WERI-Rb-1 (cell line): ENCODE measurements around the gene C22orf23.

ENCODE experiments used
- DNase-seq: peaks from one replicate; pipeline ENCODE4 v3.0.0-alpha.2; 2020
- H3K27ac ChIP-seq: fragments of 250-450 bp; sonication (Bioruptor Pico); 2 replicates; pipeline ENCODE4 v1.5.1; 2020; ENCODE audit warnings: mild to moderate bottlenecking, moderate library complexity
- H3K27me3 ChIP-seq: fragments of 250-450 bp; sonication (Bioruptor Pico); 2 replicates; pipeline ENCODE4 v1.5.1; 2021; ENCODE audit warnings: mild to moderate bottlenecking, low read depth, moderate library complexity; ENCODE audit not compliant: insufficient read depth, severe bottlenecking
- H3K36me3 ChIP-seq: fragments of 250-450 bp; sonication (Bioruptor Pico); 2 replicates; pipeline ENCODE4 v1.5.1; 2020; ENCODE audit warnings: mild to moderate bottlenecking, moderate library complexity
- H3K4me3 ChIP-seq: 2 replicates; pipeline ENCODE4 v1.5.1; 2011; ENCODE audit warnings: low read depth, mild to moderate bottlenecking, control low read depth, low read length
- H3K9me3 ChIP-seq: fragments of 250-450 bp; sonication (Bioruptor Pico); 2 replicates; pipeline ENCODE4 v1.5.1; 2021; ENCODE audit warnings: mild to moderate bottlenecking, moderate library complexity; ENCODE audit not compliant: severe bottlenecking
- CTCF ChIP-seq: IDR thresholded peaks from 2 replicates; pipeline ENCODE4 v1.5.1; 2011; ENCODE audit warnings: low read depth, mild to moderate bottlenecking, control low read depth, inconsistent platforms, low read length

Gene C22orf23

GRCh38 chr22:37930952-37931440, 22.4 kb downstream of the C22orf23 start:
- TF ChIP-seq CTCF = no peak
- H3K27me3 ChIP-seq = no peaks in the 10 kb centered on the region
- no peak overlapping the region for H3K27ac ChIP-seq
- H3K4me3 ChIP-seq = no peak overlapping the region
- no peak for DNase-seq
- H3K36me3 ChIP-seq = peaks cover 24% of the 10 kb centered on the region
- no peaks in the 10 kb centered on the region for H3K9me3 ChIP-seq

GRCh38 chr22:37930270-37930951, 23.0 kb downstream of the C22orf23 start:
- peak; percentile 33 for DNase-seq
- peak; percentile 63 for TF ChIP-seq CTCF
- Histone ChIP-seq H3K36me3 (peaks cover 27% of the 10 kb centered on the region), H3K4me3 (no peak overlapping the region), H3K9me3 (no peaks in the 10 kb centered on the region), H3K27ac (no peak overlapping the region), H3K27me3 (no peaks in the 10 kb centered on the region)

GRCh38 chr22:37929390-37929789, 24.0 kb downstream of the C22orf23 start:
- no peak for DNase-seq
- H3K4me3 ChIP-seq = no peak overlapping the region

GRCh38 chr22:37927637-37927936, 25.8 kb downstream of the C22orf23 start:
- no peak for TF ChIP-seq CTCF
- H3K36me3 ChIP-seq = peaks cover 28% of the 10 kb centered on the region
- H3K9me3 ChIP-seq = no peaks in the 10 kb centered on the region
- no peak for DNase-seq
- H3K27ac ChIP-seq = no peak overlapping the region
- H3K27me3 ChIP-seq = no peaks in the 10 kb centered on the region
- no peak overlapping the region for H3K4me3 ChIP-seq

More at GRCh38 chr22:37929390-37929789, 24.0 kb downstream of the C22orf23 start:
- no peak for TF ChIP-seq CTCF
- Histone ChIP-seq H3K9me3 (no peaks in the 10 kb centered on the region), H3K36me3 (peaks cover 28% of the 10 kb centered on the region), H3K27ac (no peak overlapping the region), H3K27me3 (no peaks in the 10 kb centered on the region)

- DNase-seq = no peak
- TF ChIP-seq CTCF = no peak
- peaks cover 23% of the 10 kb centered on the region for H3K36me3 ChIP-seq
Measured at GRCh38 chr22:37926771-37927636, 26.4 kb downstream of the C22orf23 start.

More at GRCh38 chr22:37926771-37927636, 26.4 kb downstream of the C22orf23 start:
- Histone ChIP-seq H3K27me3 (no peaks in the 10 kb centered on the region), H3K4me3 (no peak overlapping the region), H3K27ac (no peak overlapping the region), H3K9me3 (no peaks in the 10 kb centered on the region)
